Measurements from ENCODE around the gene KCNE1. TPM values are rescaled to one million over a fixed set of nuclear protein-coding genes. Genes with fewer than 3 reads are reported as not detected.

KCNE1 gene
- total and polyA plus RNA-seq, 4 donors: 0.23 to 6.0 (median 0.81) TPM

DNA sequence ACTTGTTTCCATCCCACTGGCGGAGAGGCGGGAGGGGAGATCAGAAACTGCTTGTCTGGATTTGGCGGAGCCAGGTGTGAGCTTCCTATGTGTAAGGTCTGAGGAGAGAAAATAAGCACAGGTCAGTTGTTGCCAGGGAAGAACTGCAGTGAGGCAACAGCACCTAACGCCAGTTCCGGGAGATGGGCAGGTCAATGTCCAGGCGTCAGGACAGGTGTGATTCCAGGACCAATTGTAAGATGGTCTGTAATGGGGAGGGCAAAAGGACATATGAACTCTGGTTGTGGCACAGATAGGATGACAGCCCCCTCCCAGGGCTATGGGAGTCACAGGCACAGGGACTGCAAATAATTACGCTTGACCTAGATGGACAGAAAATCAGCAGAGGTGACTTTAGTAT is 9.6 kb upstream of the KCNE1 start:
- WGBS: 43% methylated on average over 7 of the region's 7 CpGs
- peak overlapping the region; percentile 60 to 87 (median 68) for H3K4me3 ChIP-seq (ENCODE audit: low read depth in 1 of 3, low read length in 3 of 3)
- H3K9ac ChIP-seq (ENCODE audit: low read depth in 1 of 2, low read length in 2 of 2): peak overlapping the region; percentile 50
- H3K27me3 ChIP-seq (ENCODE audit: control insufficient read depth in 4 of 4, insufficient read depth in 4 of 4, low read length in 3 of 4): no peaks in the 10 kb centered on the region
- H3K36me3 ChIP-seq (ENCODE audit: control insufficient read depth in 4 of 4, insufficient read depth in 3 of 4, low read depth in 1 of 4, low read length in 3 of 4): peaks cover 1 to 31% (median 17%) of the 10 kb centered on the region in 4 donors
- no peaks in the 10 kb centered on the region for H3K9me3 ChIP-seq (ENCODE audit: control insufficient read depth in 4 of 4, low read length in 3 of 4)
- H3K4me1 ChIP-seq (ENCODE audit: control insufficient read depth in 4 of 4, insufficient read depth in 4 of 4, low read length in 3 of 4): peaks cover 12 to 51% (median 29%) of the 10 kb centered on the region in 4 donors
- DNase-seq (ENCODE audit: low spot score): peak; percentile 41
- peak overlapping the region; percentile 74 to 83 for H3K27ac ChIP-seq (ENCODE audit: low read depth in 1 of 2, low read length in 2 of 2)
- TF ChIP-seq RXRA (IDR thresholded peaks at IDR 0.05) (peak; percentile 91 to 92), HNF4A (conservative IDR thresholded peaks at IDR 0.05) (peak; percentile 89 to 90), GABPA (IDR thresholded peaks at IDR 0.05 in 1 of 2, conservative IDR thresholded peaks at IDR 0.05 in 1 of 2) (peak in 1 of 2 donors; percentile 57), FOXA1 (IDR thresholded peaks at IDR 0.05) (no peak), JUND (IDR thresholded peaks at IDR 0.05) (peak in 1 of 2 donors; percentile 70), NR2F2 (IDR thresholded peaks at IDR 0.05) (no peak), FOXA2 (IDR thresholded peaks at IDR 0.05) (peak; percentile 36), HNF4G (IDR thresholded peaks at IDR 0.05) (peak; percentile 69), YY1 (IDR thresholded peaks at IDR 0.05) (peak; percentile 57), TAF1 (conservative IDR thresholded peaks at IDR 0.05) (peak; percentile 68), RAD21 (IDR thresholded peaks at IDR 0.05) (peak in 1 of 2 donors; percentile 20), EGR1 (IDR thresholded peaks at IDR 0.05; ENCODE audit: low read depth in 2 of 2) (peak in 1 of 2 donors; percentile 78), SP1 (IDR thresholded peaks at IDR 0.05) (peak; percentile 90)
- TF ChIP-seq, protein P1, sequence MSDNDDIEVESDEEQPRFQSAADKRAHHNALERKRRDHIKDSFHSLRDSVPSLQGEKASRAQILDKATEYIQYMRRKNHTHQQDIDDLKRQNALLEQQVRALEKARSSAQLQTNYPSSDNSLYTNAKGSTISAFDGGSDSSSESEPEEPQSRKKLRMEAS (IDR thresholded peaks at IDR 0.05): peak; percentile 74
- TF ChIP-seq, protein P2, sequence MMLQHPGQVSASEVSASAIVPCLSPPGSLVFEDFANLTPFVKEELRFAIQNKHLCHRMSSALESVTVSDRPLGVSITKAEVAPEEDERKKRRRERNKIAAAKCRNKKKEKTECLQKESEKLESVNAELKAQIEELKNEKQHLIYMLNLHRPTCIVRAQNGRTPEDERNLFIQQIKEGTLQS (IDR thresholded peaks at IDR 0.05): peak; percentile 80
- TF ChIP-seq, protein P3, sequence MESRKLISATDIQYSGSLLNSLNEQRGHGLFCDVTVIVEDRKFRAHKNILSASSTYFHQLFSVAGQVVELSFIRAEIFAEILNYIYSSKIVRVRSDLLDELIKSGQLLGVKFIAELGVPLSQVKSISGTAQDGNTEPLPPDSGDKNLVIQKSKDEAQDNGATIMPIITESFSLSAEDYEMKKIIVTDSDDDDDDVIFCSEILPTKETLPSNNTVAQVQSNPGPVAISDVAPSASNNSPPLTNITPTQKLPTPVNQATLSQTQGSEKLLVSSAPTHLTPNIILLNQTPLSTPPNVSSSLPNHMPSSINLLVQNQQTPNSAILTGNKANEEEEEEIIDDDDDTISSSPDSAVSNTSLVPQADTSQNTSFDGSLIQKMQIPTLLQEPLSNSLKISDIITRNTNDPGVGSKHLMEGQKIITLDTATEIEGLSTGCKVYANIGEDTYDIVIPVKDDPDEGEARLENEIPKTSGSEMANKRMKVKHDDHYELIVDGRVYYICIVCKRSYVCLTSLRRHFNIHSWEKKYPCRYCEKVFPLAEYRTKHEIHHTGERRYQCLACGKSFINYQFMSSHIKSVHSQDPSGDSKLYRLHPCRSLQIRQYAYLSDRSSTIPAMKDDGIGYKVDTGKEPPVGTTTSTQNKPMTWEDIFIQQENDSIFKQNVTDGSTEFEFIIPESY (IDR thresholded peaks at IDR 0.05): peak; percentile 40
- TF ChIP-seq, protein P4, sequence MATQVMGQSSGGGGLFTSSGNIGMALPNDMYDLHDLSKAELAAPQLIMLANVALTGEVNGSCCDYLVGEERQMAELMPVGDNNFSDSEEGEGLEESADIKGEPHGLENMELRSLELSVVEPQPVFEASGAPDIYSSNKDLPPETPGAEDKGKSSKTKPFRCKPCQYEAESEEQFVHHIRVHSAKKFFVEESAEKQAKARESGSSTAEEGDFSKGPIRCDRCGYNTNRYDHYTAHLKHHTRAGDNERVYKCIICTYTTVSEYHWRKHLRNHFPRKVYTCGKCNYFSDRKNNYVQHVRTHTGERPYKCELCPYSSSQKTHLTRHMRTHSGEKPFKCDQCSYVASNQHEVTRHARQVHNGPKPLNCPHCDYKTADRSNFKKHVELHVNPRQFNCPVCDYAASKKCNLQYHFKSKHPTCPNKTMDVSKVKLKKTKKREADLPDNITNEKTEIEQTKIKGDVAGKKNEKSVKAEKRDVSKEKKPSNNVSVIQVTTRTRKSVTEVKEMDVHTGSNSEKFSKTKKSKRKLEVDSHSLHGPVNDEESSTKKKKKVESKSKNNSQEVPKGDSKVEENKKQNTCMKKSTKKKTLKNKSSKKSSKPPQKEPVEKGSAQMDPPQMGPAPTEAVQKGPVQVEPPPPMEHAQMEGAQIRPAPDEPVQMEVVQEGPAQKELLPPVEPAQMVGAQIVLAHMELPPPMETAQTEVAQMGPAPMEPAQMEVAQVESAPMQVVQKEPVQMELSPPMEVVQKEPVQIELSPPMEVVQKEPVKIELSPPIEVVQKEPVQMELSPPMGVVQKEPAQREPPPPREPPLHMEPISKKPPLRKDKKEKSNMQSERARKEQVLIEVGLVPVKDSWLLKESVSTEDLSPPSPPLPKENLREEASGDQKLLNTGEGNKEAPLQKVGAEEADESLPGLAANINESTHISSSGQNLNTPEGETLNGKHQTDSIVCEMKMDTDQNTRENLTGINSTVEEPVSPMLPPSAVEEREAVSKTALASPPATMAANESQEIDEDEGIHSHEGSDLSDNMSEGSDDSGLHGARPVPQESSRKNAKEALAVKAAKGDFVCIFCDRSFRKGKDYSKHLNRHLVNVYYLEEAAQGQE (IDR thresholded peaks at IDR 0.05): peak; percentile 87
- TF ChIP-seq, protein P5, sequence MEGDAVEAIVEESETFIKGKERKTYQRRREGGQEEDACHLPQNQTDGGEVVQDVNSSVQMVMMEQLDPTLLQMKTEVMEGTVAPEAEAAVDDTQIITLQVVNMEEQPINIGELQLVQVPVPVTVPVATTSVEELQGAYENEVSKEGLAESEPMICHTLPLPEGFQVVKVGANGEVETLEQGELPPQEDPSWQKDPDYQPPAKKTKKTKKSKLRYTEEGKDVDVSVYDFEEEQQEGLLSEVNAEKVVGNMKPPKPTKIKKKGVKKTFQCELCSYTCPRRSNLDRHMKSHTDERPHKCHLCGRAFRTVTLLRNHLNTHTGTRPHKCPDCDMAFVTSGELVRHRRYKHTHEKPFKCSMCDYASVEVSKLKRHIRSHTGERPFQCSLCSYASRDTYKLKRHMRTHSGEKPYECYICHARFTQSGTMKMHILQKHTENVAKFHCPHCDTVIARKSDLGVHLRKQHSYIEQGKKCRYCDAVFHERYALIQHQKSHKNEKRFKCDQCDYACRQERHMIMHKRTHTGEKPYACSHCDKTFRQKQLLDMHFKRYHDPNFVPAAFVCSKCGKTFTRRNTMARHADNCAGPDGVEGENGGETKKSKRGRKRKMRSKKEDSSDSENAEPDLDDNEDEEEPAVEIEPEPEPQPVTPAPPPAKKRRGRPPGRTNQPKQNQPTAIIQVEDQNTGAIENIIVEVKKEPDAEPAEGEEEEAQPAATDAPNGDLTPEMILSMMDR (IDR thresholded peaks at IDR 0.05; ENCODE audit: low read depth, low read length, missing input control): no peak

All from liver (tissue), 9 donors.